Measurements from ENCODE around the gene TYRO3.
"Not testable (repeated sequence)": the region's sequence is repeated elsewhere in the genome, so short reads cannot be mapped to it uniquely, and the experiment has no call there.

TYRO3 gene

GRCh38 chr15:41577863-41578735 is 19.1 kb downstream of the TYRO3 start:
- DNase-seq = no peak

- no peak for DNase-seq
Observed at GRCh38 chr15:41578736-41579383, 19.8 kb downstream of the TYRO3 start.

DNA sequence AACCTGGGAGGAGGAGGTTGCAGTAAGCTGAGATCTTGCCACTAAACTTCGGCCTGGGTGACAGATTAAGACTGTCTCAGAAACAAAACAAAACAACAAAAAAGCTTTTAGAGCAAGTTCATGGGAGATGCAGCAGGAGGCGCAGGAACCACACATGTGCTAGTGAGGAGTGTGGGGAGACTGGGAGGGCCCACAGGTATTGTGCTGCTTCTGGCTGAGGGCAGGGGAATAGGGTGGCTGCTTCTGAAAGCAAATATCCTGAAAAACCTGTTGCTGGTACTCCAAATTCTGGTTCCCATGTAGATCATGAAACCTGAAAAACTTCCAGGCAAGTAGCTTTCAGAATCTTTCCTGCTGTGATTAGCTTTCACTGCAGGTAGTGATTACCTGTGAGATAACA is 22.1 kb downstream of the TYRO3 start:
- DNase-seq = no peak

- DNase-seq = no peak
Observed at GRCh38 chr15:41583795-41584194, 24.8 kb downstream of the TYRO3 start.

- DNase-seq = no peak
Observed at GRCh38 chr15:41584636-41585126, 25.7 kb downstream of the TYRO3 start.

- no peak for DNase-seq
Observed at GRCh38 chr15:41585127-41586047, 26.4 kb downstream of the TYRO3 start.

- DNase-seq = not testable (repeated sequence)
Observed at GRCh38 chr15:41586531-41587282, 27.7 kb downstream of the TYRO3 start.

- DNase-seq = not testable (repeated sequence)
Observed at GRCh38 chr15:41589018-41589417, 30.0 kb downstream of the TYRO3 start.

- DNase-seq = not testable (repeated sequence)
Observed at GRCh38 chr15:41589571-41589970, 30.6 kb downstream of the TYRO3 start.

DNA sequence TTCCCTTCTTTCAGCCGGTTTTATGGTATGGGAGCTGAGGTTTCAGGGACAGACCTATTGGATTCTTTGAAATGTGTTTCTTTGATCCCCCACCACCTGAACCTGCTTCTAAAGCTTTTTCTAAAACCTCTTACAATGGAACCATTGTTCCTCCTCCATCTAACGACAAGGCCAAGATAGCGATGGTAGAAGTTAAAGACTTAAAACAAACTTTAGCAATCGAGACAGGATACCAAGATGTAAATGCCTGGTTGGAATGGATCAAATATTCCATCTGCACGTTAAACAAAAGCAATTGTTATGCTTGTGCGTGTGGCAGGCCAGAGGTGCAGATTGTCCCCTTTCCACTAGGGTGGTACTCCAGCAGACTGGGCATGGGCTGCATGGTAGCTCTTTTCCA is 32.2 kb downstream of the TYRO3 start:
- DNase-seq = not testable (repeated sequence)

GRCh38 chr15:41592718-41593117 is 33.7 kb downstream of the TYRO3 start:
- DNase-seq = not testable (repeated sequence)

DNA sequence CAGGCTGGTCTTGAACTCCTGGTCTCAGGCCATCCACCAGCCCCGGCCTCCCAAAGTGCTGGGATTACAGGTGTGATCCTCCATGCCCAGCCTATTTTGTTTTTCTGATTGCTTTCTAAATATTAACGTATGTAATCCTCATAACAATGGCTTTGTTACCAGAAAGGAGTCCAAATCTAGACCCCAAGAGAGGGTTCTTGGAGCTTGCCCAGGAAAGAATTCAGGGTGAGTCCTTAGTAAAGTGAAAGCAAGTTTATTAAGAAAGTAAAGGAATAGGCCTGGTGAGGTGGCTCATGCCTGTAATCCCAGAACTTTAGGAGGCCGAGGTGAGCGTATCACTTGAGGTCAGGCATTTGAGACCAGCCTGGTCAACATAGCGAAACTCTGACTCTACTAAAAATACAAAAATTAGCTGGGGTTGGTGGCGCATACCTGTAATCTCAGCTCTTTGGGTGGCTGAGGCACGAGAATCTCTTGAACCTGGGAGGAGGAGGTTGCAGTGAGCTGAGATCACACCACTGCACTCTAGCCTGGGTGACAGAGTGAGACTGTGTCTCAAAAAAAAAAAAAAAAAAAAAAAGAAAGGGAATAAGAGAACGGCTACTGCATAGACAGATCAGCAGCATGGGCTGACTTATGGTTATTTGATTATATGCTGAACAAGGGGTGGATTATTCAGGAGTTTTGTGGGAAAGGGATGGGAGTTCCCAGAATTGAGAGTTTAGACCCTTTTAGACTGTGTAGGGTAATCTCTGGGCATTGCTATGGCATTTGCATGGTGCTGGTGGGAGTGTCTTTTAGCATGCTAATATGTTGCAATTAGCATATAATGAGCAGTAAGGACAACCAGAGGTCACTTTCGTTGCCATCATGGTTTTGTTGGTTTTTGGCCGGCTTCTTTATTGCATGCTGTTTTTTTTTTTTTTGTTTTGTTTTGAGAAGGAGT is 36.1 kb downstream of the TYRO3 start:
- no peak for DNase-seq

GRCh38 chr15:41596972-41597371 is 38.0 kb downstream of the TYRO3 start:
- no peak for DNase-seq

DNA sequence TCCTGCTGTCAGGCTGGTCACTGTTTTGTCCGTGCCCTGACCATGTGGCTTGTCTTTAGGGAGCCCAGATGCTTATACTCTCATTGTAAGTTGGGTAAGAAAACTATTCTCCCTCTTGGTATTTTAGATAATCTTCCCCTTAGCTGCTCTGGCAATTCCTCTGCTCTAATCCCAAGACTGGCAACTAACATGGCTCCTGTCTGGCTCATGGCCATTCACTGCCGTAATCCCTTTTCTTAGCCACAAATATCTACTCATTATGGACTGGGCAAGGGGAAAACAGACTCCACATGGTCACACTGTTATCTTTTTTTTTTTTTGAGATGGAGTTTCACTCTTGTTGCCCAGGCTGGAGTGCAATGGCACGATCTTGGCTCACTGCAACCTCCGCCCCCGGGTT is 38.8 kb downstream of the TYRO3 start:
- no peak for DNase-seq

DNA sequence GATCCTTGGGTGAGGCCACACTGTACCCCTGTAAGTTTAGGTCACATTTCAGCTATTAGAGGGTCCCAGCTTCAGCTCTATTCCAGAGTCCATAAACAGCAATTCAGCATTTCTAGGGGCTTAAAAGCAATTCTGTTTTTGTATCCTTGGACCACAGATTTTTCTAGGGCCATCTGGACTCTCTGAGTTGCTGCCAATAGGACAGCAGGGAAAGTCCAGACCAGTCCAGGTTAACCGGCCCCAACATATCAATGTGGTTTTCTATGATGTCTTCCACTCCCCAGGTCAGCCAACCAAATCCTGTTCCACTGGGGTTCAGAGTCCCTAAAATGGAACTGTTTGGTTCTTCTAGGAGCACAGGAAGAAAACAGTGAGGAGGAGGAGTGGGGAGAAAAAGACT is 40.0 kb downstream of the TYRO3 start:
- DNase-seq = no peak

DNA sequence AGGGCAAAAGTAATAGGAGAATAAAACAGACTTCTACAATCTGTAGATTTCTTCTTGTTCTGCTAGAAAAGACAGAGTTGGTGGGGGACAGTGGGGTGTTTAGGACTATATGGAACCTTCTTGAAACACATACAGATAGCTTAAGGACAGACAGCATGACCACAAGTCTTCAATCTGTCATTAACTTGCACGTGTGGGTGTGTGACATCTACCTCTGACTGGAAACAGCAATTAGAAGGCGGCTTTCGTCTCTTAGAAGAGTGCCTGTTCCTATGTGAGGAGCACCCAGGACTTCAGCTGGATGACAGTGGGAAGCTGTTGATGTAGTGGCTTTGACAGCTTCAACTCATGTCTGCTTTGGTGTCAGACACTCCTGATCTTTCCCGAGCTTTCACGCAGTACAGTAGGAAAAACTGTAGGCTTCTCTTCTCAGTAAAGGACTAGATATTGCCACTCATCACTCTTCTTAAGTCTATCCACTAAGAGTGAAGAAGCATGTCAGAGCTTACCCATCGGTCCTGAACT is 44.5 kb downstream of the TYRO3 start:
- DNase-seq = no peak

DNA sequence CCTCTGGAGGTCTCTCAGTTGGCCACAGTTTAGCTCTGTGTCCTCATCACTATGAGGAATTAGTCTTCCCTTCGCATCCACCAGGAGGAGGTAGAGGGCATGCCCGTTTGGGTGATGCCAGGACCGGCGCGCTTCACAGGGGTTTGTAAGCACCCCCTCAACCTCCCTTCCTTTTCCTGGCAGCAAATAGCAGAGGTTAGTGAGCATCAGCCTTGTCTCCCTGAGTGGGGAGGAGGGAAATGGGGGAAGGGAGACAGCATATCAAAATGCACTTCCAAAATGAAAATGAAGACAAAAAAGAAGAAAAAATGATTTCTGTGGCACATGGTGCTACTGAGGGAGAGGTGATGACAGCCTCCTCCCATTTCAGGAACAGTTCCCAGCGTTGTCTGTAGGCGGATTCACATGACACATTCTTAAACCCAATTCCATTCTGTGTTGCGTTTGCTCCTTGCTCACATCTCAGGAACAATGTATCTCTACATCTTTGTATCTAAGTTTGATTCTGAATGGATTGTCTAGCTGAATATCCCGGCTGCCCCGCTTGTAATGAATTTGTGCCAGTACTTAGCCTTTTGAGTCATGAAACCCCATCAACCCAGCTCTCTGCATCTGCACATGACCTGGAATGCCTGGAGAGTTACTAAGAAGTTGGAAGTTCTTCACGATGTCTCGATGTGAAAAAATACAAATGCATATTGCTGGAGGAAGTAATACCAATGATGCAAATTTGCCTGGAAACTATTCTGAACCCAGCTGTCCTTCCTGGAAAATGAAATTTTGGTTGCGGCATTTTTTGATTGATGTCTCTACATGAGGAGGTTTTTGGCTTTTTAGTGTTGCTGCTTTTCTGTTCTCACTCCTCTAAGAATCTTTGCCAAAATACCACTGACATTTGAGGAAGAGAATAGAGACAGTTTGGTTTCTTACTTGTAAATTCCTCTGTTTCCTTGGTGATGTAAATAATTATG is 45.2 kb downstream of the TYRO3 start:
- no peak for DNase-seq

DNA sequence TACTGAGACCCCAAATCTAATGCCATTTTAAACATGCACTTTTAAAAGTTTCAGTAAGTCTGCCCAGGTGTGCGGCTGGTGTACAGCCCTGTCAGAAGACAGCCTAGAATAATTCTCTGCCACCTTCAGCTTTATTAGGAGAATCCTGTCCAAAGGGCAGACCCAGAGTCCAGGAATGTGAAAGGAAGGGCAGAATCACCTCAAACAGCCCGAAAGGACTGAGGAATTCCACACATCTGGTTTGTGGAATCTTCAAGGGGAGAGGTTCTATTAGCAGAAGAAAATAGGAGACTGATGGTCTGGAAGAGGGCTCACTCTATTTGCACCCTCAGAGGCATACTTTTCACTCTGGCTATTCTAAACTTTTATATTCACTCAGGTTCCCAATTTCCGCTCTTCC is 46.6 kb downstream of the TYRO3 start:
- no peak for DNase-seq

DNA sequence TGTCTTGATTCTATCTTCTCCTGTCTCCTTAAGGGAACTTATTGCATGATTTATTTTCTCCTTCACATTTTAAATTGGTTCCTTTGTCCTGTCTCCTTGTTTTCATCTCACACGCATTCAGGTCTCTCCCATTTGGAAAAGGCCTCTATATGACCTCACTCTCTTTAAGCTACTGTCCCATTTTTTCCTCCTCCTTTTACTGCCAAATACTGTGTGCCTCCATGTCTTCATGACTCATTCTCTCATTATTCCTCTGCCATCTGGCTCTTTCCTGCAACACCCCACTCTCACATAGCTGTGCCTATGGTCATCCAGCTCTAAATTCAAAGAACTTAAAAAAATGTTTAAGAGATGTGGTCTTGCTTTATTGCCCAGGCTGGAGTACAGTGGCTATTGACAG is 48.0 kb downstream of the TYRO3 start:
- DNase-seq = no peak

GRCh38 chr15:41609123-41609522 is 50.1 kb downstream of the TYRO3 start:
- DNase-seq = no peak

Measured in SIG-M5 (cell line).